Liver (tissue), 9 donors: ENCODE results near the gene TMPRSS13. TPM values are rescaled to one million over a fixed set of nuclear protein-coding genes. Genes with fewer than 3 reads are reported as not detected.

ENCODE experiments used
- DNase-seq: peaks from one replicate; pipeline ENCODE4 v3.0.0-alpha.2; 2017; ENCODE audit warnings: low spot score
- H3K27ac ChIP-seq, 2 donors: one replicate each; pipeline ENCODE4 v1.7.0; 2013; ENCODE audit warnings: inconsistent platforms in 2 of 2, low read length in 2 of 2, control low read depth in 1 of 2, low read depth in 1 of 2, mild to moderate bottlenecking in 1 of 2
- H3K27me3 ChIP-seq, 4 donors: one replicate each; pipeline versions ENCODE4 v1.6.1 to v1.7.0; 2013; ENCODE audit warnings: low read length in 3 of 4, inconsistent platforms in 1 of 4, mild to moderate bottlenecking in 1 of 4, moderate library complexity in 1 of 4; ENCODE audit not compliant: control insufficient read depth in 4 of 4, insufficient read depth in 4 of 4
- H3K36me3 ChIP-seq, 4 donors: one replicate each; pipeline versions ENCODE4 v1.6.1 to v1.7.0; 2013; ENCODE audit warnings: low read length in 3 of 4, mild to moderate bottlenecking in 3 of 4, low read depth in 1 of 4, moderate library complexity in 1 of 4; ENCODE audit not compliant: control insufficient read depth in 4 of 4, insufficient read depth in 3 of 4
- H3K4me1 ChIP-seq, 4 donors: one replicate each; pipeline versions ENCODE4 v1.6.1 to v1.7.0; 2013; ENCODE audit warnings: low read length in 3 of 4, mild to moderate bottlenecking in 3 of 4, moderate library complexity in 1 of 4; ENCODE audit not compliant: control insufficient read depth in 4 of 4, insufficient read depth in 4 of 4
- H3K4me3 ChIP-seq, 3 donors: one replicate each; pipeline versions ENCODE4 v1.6.1 to v1.7.0; 2013; ENCODE audit warnings: low read length in 3 of 3, control low read depth in 1 of 3, low read depth in 1 of 3, mild to moderate bottlenecking in 1 of 3
- H3K9ac ChIP-seq, 2 donors: one replicate each; pipeline ENCODE4 v1.7.0; 2013; ENCODE audit warnings: low read length in 2 of 2, mild to moderate bottlenecking in 2 of 2, moderate library complexity in 2 of 2, control low read depth in 1 of 2, low read depth in 1 of 2
- H3K9me3 ChIP-seq, 4 donors: one replicate each; pipeline versions ENCODE4 v1.6.1 to v1.7.0; 2013; ENCODE audit warnings: low read length in 3 of 4; ENCODE audit not compliant: control insufficient read depth in 4 of 4
- ATF3 ChIP-seq: IDR thresholded peaks from 2 replicates; pipeline ENCODE4 v1.6.1; 2016; ENCODE audit warnings: antibody characterized with exemption
- FOXA1 ChIP-seq: IDR thresholded peaks from 2 replicates; pipeline ENCODE4 v1.6.1; 2016; ENCODE audit warnings: antibody characterized with exemption
- FOXA2 ChIP-seq: IDR thresholded peaks from 2 replicates; pipeline ENCODE4 v1.6.1; 2016; ENCODE audit warnings: antibody characterized with exemption
- GABPA ChIP-seq, 2 donors: IDR thresholded peaks in 1 of 2; conservative IDR thresholded peaks in 1 of 2; 2 replicates each; pipeline ENCODE4 v1.6.1; 2016; ENCODE audit warnings: antibody characterized with exemption in 2 of 2, mild to moderate bottlenecking in 1 of 2, moderate library complexity in 1 of 2
- HNF4A ChIP-seq, 2 donors: conservative IDR thresholded peaks; 2 replicates each; pipeline ENCODE4 v1.6.1; 2016; ENCODE audit warnings: antibody characterized with exemption in 2 of 2, mild to moderate bottlenecking in 2 of 2
- HNF4G ChIP-seq: IDR thresholded peaks from 2 replicates; pipeline ENCODE4 v1.6.1; 2016; ENCODE audit warnings: antibody characterized with exemption
- NR2F2 ChIP-seq: IDR thresholded peaks from 2 replicates; pipeline ENCODE4 v1.6.1; 2016; ENCODE audit warnings: antibody characterized with exemption
- RAD21 ChIP-seq, 2 donors: IDR thresholded peaks; 2 replicates each; pipeline ENCODE4 v1.6.1; 2016; ENCODE audit warnings: antibody characterized with exemption in 2 of 2, mild to moderate bottlenecking in 2 of 2
- RXRA ChIP-seq, 2 donors: IDR thresholded peaks; 2 replicates each; pipeline ENCODE4 v1.6.1; 2017 to 2018; ENCODE audit warnings: antibody characterized with exemption in 2 of 2, mild to moderate bottlenecking in 1 of 2
- SP1 ChIP-seq: IDR thresholded peaks from 2 replicates; pipeline ENCODE4 v1.6.1; 2018; ENCODE audit warnings: antibody characterized with exemption, mild to moderate bottlenecking
- whole genome bisulfite sequencing: extraction: QIAGEN DNeasy Blood & Tissue Kit; methylation state at CpG from one replicate; pipeline ENCODE4 v1.1.7; 2013; 5-methylcytosine and 5-hydroxymethylcytosine counted together
- polyA plus RNA-seq, 2 donors: library from polyadenylated mRNA; stranded (reverse) in 1 of 2; unstranded in 1 of 2; fragments of 200-250 nt in 1 of 2; fragments of >200 nt in 1 of 2; fragmentation: Nextera tagmentation in 1 of 2; extraction: Ambion mirVana in 1 of 2; gene quantifications; one replicate each; pipeline versions ENCODE4 v1.2.1 to v1.2.3, GENCODE V29; 2013 to 2015
- total RNA-seq, 2 donors: library from RNA; depleted of rRNA; stranded (reverse); fragments of >200 nt; gene quantifications; one replicate each; pipeline ENCODE4 v1.2.3, GENCODE V29; 2014
- TF ChIP-seq, protein P1 (sequence below): fragments of 150-350 bp; IDR thresholded peaks from 2 replicates; pipeline ENCODE4 v1.5.1; 2017; ENCODE audit warnings: improper control_type of control experiment, low read depth, low read length; ENCODE audit not compliant: missing input control
- donor health status: healthy.
- donor health status: healthy.
- donor health status: healthy.
- donor health status: healthy.
- donor health status: healthy.

The TMPRSS13 gene
- total and polyA plus RNA-seq, 4 donors, result 0.11 to 0.93 (median 0.24) TPM

DNA sequence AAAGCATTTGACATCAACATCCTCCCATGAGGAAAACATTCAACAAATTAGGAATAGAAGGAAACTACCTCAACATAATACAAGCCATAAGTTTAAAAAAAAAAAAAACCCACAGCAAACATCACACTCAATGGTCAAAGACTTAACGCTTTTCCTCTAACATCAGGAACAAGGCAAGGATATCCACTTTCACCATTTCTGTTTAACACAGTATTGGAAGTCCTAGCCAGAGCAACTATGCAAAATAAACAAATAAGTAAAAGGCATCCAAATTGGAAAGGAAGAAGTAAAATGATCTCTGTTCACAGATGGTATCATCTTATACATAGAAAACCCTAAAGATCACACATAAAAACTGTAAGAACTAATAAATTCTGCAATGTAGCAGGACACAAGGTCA is 65.8 kb downstream of the TMPRSS13 start:
- no peak overlapping the region for H3K27ac ChIP-seq
- peaks cover 0 to 3% (median 0%) of the 10 kb centered on the region in 4 donors for H3K4me1 ChIP-seq

GRCh38 chr11:117862753-117863152 is 66.4 kb downstream of the TMPRSS13 start:
- H3K9ac ChIP-seq, result no peak overlapping the region
- H3K4me1 ChIP-seq, result peaks cover 0 to 3% (median 0%) of the 10 kb centered on the region in 4 donors
- TF ChIP-seq FOXA2 (no peak), RAD21 (IDR thresholded peaks at IDR 0.05) (no peak), FOXA1 (no peak)
- no peaks in the 10 kb centered on the region for H3K27me3 ChIP-seq
- WGBS, result 92% methylated on average over 1 of the region's 1 CpG
- DNase-seq, result no peak
- H3K36me3 ChIP-seq, result no peaks in the 10 kb centered on the region
- peak overlapping the region in 1 of 2 donors; percentile 59 for H3K27ac ChIP-seq
- no peak overlapping the region for H3K4me3 ChIP-seq
- H3K9me3 ChIP-seq, result no peaks in the 10 kb centered on the region

More for the DNA sequence above, 65.8 kb downstream of the TMPRSS13 start:
- H3K9ac ChIP-seq, result no peak overlapping the region
- H3K36me3 ChIP-seq, result no peaks in the 10 kb centered on the region
- no peaks in the 10 kb centered on the region for H3K27me3 ChIP-seq
- no peak for DNase-seq
- H3K9me3 ChIP-seq, result no peaks in the 10 kb centered on the region
- H3K4me3 ChIP-seq, result no peak overlapping the region
- WGBS, result 78% methylated on average over 1 of the region's 1 CpG
- TF ChIP-seq FOXA1 (no peak), GABPA (IDR thresholded peaks at IDR 0.05 in 1 of 2, conservative IDR thresholded peaks at IDR 0.05 in 1 of 2) (no peak), HNF4A (conservative IDR thresholded peaks at IDR 0.05) (no peak)
- TF ChIP-seq, protein P1, sequence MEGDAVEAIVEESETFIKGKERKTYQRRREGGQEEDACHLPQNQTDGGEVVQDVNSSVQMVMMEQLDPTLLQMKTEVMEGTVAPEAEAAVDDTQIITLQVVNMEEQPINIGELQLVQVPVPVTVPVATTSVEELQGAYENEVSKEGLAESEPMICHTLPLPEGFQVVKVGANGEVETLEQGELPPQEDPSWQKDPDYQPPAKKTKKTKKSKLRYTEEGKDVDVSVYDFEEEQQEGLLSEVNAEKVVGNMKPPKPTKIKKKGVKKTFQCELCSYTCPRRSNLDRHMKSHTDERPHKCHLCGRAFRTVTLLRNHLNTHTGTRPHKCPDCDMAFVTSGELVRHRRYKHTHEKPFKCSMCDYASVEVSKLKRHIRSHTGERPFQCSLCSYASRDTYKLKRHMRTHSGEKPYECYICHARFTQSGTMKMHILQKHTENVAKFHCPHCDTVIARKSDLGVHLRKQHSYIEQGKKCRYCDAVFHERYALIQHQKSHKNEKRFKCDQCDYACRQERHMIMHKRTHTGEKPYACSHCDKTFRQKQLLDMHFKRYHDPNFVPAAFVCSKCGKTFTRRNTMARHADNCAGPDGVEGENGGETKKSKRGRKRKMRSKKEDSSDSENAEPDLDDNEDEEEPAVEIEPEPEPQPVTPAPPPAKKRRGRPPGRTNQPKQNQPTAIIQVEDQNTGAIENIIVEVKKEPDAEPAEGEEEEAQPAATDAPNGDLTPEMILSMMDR, result no peak

DNA sequence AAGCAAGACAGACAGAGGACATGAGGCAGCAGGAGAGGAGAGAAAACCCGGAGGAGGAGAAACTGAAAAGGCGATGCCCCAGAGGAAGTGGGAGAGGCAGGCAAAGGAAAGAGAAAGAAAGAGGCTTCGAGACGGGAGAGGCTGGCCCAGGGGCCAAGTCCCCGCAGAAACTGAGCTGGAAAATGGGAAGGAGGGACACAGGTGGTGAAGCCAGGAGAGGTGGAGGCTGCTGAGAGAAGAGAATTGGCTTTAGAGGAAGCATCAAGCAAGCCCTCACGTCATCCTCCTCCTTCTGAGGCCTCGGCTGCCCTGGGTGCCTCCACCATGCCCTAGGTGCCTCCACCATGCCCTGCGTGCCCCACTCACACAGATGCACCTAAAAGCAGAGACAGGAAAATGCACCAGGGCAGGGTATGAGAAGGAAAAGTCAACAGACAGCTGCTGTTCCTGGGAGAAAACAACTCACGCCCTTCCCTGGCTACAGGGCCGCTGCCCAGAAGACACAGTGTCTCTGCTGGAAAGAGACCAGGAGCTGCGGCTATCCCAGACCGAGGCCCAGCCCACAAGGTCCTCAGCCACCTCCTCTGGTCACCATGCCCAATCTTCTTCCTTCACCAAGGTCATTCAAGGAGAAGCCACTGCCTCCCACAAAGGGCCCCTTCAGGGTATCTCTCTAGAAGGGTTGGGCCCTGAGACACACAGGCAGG is 67.0 kb downstream of the TMPRSS13 start:
- no peak overlapping the region for H3K4me3 ChIP-seq
- H3K27me3 ChIP-seq, result no peaks in the 10 kb centered on the region
- no peaks in the 10 kb centered on the region for H3K36me3 ChIP-seq
- no peaks in the 10 kb centered on the region for H3K9me3 ChIP-seq
- TF ChIP-seq HNF4G (no peak), RXRA (IDR thresholded peaks at IDR 0.05) (no peak), NR2F2 (no peak), SP1 (no peak), ATF3 (no peak), HNF4A (conservative IDR thresholded peaks at IDR 0.05) (no peak)
- DNase-seq, result no peak
- peaks cover 0 to 3% (median 0%) of the 10 kb centered on the region in 4 donors for H3K4me1 ChIP-seq
- 70% methylated on average over 12 of the region's 12 CpGs for WGBS
- peak overlapping the region; percentile 55 to 59 for H3K27ac ChIP-seq
- H3K9ac ChIP-seq, result no peak overlapping the region
